Prostate gland (tissue), 2 donors: Measurements from ENCODE around the gene UTP3.

Source experiments
- POLR2A ChIP-seq: fragments of 450-650 bp; IDR thresholded peaks from one replicate; pipeline ENCODE4 v1.6.1; 2016; ENCODE audit warnings: antibody characterized with exemption, mild to moderate bottlenecking
- TF ChIP-seq, protein P1 (sequence below), 4 experiments: fragments of 200-600 bp in 2 of 4; fragments of 450-650 bp in 2 of 4; sonication (generic) in 2 of 4; IDR thresholded peaks; 1 replicate in 3 of 4; 2 replicates in 1 of 4; pipeline ENCODE4 v1.5.1; 2016 to 2019; ENCODE audit warnings: antibody characterized with exemption in 4 of 4, mild to moderate bottlenecking in 2 of 4, moderate library complexity in 2 of 4

DNA sequence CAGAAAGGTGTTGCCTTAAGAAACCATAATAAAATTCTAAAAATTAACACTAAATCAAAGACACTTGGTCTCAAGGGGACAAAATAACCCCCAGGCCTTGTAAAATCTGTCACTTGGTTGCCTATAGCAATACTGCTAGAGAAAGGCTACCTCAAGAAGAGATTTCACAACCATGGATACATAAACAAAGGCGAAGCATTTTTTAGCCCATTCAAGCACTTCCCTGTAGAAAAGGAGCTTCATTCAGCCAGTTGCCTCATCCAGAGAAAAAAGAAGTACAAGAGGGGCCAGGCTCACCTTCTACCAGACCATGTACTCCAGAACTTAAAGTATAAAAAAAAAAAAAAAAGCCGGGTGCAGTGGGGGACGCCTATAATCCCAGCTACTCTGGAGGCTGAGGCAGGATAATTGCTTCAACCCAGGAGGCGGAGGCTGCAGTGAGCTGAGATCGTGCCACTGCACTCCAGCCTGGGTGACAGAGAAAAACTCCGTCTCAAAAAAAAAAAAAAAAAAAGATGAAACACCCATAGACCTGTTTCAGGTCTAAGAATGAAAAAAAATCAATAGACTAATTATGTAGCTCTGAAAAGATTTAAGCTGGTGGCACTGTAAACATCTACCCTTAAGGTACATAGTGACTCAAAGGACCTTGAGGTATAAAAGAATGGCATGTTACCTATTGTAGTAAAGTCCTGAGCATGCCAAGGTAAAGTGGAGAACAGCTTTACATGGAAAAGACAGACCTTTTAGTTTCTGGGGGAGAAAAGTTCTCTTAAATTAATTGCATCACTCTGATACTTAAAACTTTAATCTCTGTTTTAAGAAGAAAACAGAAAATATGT, 51.4 kb downstream of the UTP3 start:
- TF ChIP-seq, protein P1, sequence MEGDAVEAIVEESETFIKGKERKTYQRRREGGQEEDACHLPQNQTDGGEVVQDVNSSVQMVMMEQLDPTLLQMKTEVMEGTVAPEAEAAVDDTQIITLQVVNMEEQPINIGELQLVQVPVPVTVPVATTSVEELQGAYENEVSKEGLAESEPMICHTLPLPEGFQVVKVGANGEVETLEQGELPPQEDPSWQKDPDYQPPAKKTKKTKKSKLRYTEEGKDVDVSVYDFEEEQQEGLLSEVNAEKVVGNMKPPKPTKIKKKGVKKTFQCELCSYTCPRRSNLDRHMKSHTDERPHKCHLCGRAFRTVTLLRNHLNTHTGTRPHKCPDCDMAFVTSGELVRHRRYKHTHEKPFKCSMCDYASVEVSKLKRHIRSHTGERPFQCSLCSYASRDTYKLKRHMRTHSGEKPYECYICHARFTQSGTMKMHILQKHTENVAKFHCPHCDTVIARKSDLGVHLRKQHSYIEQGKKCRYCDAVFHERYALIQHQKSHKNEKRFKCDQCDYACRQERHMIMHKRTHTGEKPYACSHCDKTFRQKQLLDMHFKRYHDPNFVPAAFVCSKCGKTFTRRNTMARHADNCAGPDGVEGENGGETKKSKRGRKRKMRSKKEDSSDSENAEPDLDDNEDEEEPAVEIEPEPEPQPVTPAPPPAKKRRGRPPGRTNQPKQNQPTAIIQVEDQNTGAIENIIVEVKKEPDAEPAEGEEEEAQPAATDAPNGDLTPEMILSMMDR (IDR thresholded peaks at IDR 0.05): no peak
- TF ChIP-seq POLR2A: no peak
